ENCODE measurements around the gene NKTR. TPM values are rescaled to one million over a fixed set of nuclear protein-coding genes. Genes with fewer than 3 reads are reported as not detected.

Gene NKTR
- polyA plus RNA-seq, 1 experiment = 19.0 TPM

GRCh38 chr3:42688016-42688415 lies 87.5 kb downstream of the NKTR start:
- DNase-seq (ENCODE audit: low read depth) = no peak
- H3K36me3 ChIP-seq (ENCODE audit: control insufficient read depth, insufficient read depth, low read length) = no peaks in the 10 kb centered on the region
- TF ChIP-seq CTCF (IDR thresholded peaks at IDR 0.05; ENCODE audit: insufficient read depth, low read depth, low read length) = no peak
- ChIA-PET POLR2A (no interaction called here), CTCF (no interaction called here)
- peaks cover 16% of the 10 kb centered on the region for H3K27me3 ChIP-seq (ENCODE audit: control insufficient read depth, insufficient read depth, low read length)
- no peak overlapping the region for H3K4me3 ChIP-seq (ENCODE audit: low read depth, low read length)

- no peak for TF ChIP-seq CTCF (IDR thresholded peaks at IDR 0.05; ENCODE audit: insufficient read depth, low read depth, low read length)
- Histone ChIP-seq H3K27me3 (ENCODE audit: control insufficient read depth, insufficient read depth, low read length) (peaks cover 16% of the 10 kb centered on the region), H3K4me3 (ENCODE audit: low read depth, low read length) (no peak overlapping the region), H3K36me3 (ENCODE audit: control insufficient read depth, insufficient read depth, low read length) (no peaks in the 10 kb centered on the region)
- DNase-seq (ENCODE audit: low read depth) = no peak
- CTCF ChIA-PET = no interaction called here
- POLR2A ChIA-PET = no interaction called here
Observed at GRCh38 chr3:42688487-42689420, 88.3 kb downstream of the NKTR start.

- Histone ChIP-seq H3K36me3 (ENCODE audit: control insufficient read depth, insufficient read depth, low read length) (no peaks in the 10 kb centered on the region), H3K27me3 (ENCODE audit: control insufficient read depth, insufficient read depth, low read length) (peaks cover 18% of the 10 kb centered on the region), H3K4me3 (ENCODE audit: low read depth, low read length) (no peak overlapping the region)
- no peak for TF ChIP-seq CTCF (IDR thresholded peaks at IDR 0.05; ENCODE audit: insufficient read depth, low read depth, low read length)
- DNase-seq (ENCODE audit: low read depth) = no peak
- POLR2A ChIA-PET = no interaction called here
- CTCF ChIA-PET = interaction anchor here (2.3 kb wide), 1 partner anchor 18 kb away, joined by 5 read pairs; no protein-coding TSS in a partner anchor
Observed at GRCh38 chr3:42689421-42690014, 89.0 kb downstream of the NKTR start.

- no peak for TF ChIP-seq CTCF (IDR thresholded peaks at IDR 0.05; ENCODE audit: insufficient read depth, low read depth, low read length)
- DNase-seq (ENCODE audit: low read depth) = no peak
- ChIA-PET CTCF (interaction anchor here (2.3 kb wide), 1 partner anchor 17 kb away, joined by 5 read pairs; no protein-coding TSS in a partner anchor), POLR2A (no interaction called here)
- Histone ChIP-seq H3K36me3 (ENCODE audit: control insufficient read depth, insufficient read depth, low read length) (no peaks in the 10 kb centered on the region), H3K27me3 (ENCODE audit: control insufficient read depth, insufficient read depth, low read length) (peaks cover 18% of the 10 kb centered on the region), H3K4me3 (ENCODE audit: low read depth, low read length) (no peak overlapping the region)
Observed at GRCh38 chr3:42690191-42690590, 89.7 kb downstream of the NKTR start.
